Activated naive CD8-positive, alpha-beta T cell treated with anti-CD3 and anti-CD28 coated beads for 36 hours (primary cell): Measurements from ENCODE around the gene CBX1. TPM values are rescaled to one million over a fixed set of nuclear protein-coding genes. Genes with fewer than 3 reads are reported as not detected.

Source experiments
- DNase-seq: peaks from one replicate; pipeline ENCODE4 v3.0.0; 2021
- H3K27ac Mint-ChIP-seq: one replicate; pipeline ENCODE4 v1.8.0; 2022; ENCODE audit warnings: mild to moderate bottlenecking, moderate library complexity, mixed read lengths
- H3K27me3 Mint-ChIP-seq: one replicate; pipeline ENCODE4 v1.8.0; 2022; ENCODE audit warnings: mild to moderate bottlenecking, mixed read lengths
- H3K36me3 Mint-ChIP-seq: one replicate; pipeline ENCODE4 v1.8.0; 2021; ENCODE audit warnings: mild to moderate bottlenecking, mixed read lengths
- H3K4me1 Mint-ChIP-seq: one replicate; pipeline ENCODE4 v1.8.0; 2021; ENCODE audit warnings: mixed read lengths
- H3K4me3 Mint-ChIP-seq: one replicate; pipeline ENCODE4 v1.8.0; 2022; ENCODE audit warnings: mild to moderate bottlenecking, moderate library complexity, mixed read lengths
- H3K9me3 Mint-ChIP-seq: one replicate; pipeline ENCODE4 v1.8.0; 2022; ENCODE audit warnings: mixed read lengths
- total RNA-seq, 2 experiments: library from RNA; stranded (reverse); gene quantifications; one replicate each; pipeline ENCODE4 v1.2.3, GENCODE V29; 2021

Gene CBX1
- total RNA-seq, 2 experiments from 2014 or later = 60.3 to 60.5 TPM

GRCh38 chr17:48022901-48023300 lies 78.4 kb downstream of the CBX1 start:
- Mint-ChIP-seq H3K36me3 (no peaks in the 10 kb centered on the region), H3K27ac (no peak overlapping the region), H3K9me3 (no peaks in the 10 kb centered on the region), H3K4me1 (peaks cover 28% of the 10 kb centered on the region), H3K4me3 (no peak overlapping the region), H3K27me3 (peaks cover 44% of the 10 kb centered on the region)
- DNase-seq = no peak

GRCh38 chr17:48021934-48022333 lies 79.3 kb downstream of the CBX1 start:
- peaks cover 35% of the 10 kb centered on the region for H3K4me1 Mint-ChIP-seq
- H3K36me3 Mint-ChIP-seq = no peaks in the 10 kb centered on the region
- H3K9me3 Mint-ChIP-seq = no peaks in the 10 kb centered on the region
- H3K4me3 Mint-ChIP-seq = no peak overlapping the region
- no peak overlapping the region for H3K27ac Mint-ChIP-seq
- peaks cover 44% of the 10 kb centered on the region for H3K27me3 Mint-ChIP-seq
- no peak for DNase-seq

Other genes starting within 250 kb of the CBX1 start
- 10 to 100 TPM; 18.1 to 18.8 TPM for gene SP2, start 205.2 kb downstream of the CBX1 start, total RNA-seq
- gene PNPO, start 159.9 kb downstream of the CBX1 start, total RNA-seq = 10 to 100 TPM; 56.1 to 61.1 TPM
- not detected for gene PRR15L, start 143.6 kb downstream of the CBX1 start, total RNA-seq
- 100 to 1,000 TPM; 163 to 168 TPM for gene CDK5RAP3, start 130.4 kb downstream of the CBX1 start, total RNA-seq
- 1 to 10 TPM; 6.3 to 7.5 TPM for gene COPZ2, start 63.7 kb downstream of the CBX1 start, total RNA-seq
- gene NFE2L1, start 53.1 kb downstream of the CBX1 start, total RNA-seq = 10 to 100 TPM; 99.0 to 99.7 TPM
- 10 to 100 TPM; 32.0 to 33.1 TPM for gene SNX11, start 6.3 kb upstream of the CBX1 start, total RNA-seq